Middle frontal gyrus (tissue), 1 donor: Measurements from ENCODE around the gene FOXN3.
A peak's percentile ranks its signal among the peaks of the same experiment; 100 is the strongest.
"Not testable (repeated sequence)": the region's sequence is repeated elsewhere in the genome, so short reads cannot be mapped to it uniquely, and the experiment has no call there.

Experiments
- DNase-seq: peaks from one replicate; pipeline ENCODE4 v3.0.0-alpha.2; 2015; ENCODE audit warnings: low spot score; ENCODE audit errors: extremely low spot score

The FOXN3 gene

DNA sequence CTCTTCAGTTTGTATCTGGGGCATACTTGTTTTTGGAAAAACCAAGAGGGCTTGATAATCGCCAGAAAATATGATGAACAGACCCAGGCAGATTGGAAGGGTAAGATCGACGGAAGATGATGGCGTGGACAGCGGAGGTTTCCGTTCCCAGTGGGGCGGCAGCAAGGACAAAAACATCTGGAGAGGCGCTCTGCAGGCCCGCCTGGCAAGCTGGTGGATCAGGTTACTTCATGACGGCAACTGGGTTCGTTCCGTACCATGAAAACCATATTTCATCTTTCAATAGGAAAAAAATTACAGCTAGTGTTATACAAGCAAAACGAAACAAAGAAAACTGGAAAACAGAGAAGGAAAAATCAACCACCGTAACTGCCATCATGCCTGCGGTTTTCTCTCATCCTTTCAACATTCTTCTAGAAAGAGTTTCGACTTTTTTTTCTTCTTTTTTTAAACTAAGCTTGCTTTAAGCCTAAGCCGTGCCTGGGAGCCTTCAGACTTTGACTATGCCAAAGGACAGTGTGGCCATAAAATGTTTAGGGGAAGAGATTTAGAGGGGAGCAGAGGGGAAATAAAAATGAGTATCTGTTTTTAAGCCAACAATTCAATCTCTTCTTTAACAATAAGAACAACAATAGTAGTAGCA lies 210.5 kb downstream of the FOXN3 start:
- DNase-seq, result no peak

DNA sequence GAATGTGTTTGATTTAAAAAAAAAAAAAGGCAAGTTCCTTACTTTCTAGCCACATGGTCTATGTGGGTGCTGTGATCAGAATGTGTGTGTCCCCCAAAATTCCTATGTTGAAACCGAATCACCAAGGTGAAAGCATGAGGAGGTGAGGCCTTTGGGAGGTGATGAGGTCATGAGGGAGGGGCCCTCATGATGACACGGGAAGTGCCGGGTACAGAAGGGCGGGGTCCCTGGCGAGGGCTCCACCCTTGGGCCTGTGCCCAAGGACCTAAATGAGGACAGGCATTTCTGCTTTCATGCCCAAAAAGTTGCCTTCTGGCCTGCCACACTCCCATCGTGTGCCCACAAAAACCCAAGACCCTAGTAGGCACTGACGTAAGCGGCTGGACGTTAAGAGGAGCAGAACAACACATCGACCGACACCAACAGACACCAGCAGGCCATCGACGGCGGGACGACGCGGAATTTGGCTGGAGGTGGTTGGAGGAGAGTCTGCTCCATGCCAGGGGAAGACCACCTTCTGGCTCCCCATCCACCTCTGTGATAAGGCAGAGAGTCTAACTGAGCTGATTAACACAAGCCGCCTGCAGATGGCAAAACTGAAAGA lies 211.8 kb downstream of the FOXN3 start:
- DNase-seq, result no peak

DNA sequence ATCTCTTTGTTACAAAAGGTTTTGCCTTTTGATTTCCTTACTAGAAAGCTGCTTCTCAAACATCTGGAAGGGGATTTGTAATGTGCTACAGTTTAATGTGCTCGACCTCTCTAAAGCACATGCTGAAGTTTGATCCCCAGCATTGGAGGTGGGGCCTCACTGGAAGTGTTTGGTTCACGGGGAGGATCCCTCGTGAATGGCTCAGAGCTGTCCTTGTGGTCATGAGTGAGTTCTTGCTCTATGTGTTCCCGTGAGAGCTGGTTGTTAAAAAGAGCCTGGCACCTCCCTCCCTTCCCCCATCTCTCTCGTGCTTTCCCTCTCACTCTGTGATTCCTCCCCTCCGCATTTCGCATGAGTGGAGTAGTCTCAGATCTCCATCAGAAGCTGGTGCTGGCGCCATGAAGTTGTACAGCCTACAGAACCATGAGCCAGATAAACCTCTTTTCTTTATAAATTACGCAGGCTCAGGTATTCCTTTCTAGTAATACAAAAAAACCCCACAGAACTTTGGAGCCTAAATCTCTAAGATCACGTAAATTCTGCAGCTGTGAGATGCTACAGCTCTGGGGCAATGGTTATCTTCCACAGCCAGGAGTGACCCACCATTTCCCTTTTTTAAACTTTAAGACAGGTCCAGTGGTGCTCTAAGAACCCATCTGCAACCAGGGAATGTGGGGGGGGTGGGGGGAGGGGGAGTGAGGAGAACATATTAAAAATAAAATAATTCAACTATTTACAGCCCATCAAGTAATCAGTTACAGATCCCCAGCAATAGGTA lies 214.4 kb downstream of the FOXN3 start:
- DNase-seq, result no peak

DNA sequence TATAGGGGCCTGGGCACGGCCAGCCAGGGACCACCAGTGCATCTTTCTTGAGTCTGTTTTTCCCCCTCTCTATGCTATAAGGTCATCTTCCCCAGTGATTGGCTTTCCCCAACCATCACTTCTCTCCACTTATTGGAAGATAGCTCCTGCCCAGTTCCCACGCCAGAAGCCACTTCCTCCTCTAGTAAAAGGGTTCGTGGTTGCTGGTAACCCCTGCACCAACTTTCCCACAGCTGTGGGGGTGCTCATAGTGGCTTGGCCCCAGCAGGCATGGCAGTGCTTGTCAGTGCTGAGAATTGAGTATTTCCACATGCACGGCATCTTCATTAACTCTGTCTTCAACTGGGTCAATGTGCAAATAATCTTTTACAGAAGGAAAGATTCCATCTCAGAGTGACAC lies 215.4 kb downstream of the FOXN3 start:
- DNase-seq, result no peak

DNA sequence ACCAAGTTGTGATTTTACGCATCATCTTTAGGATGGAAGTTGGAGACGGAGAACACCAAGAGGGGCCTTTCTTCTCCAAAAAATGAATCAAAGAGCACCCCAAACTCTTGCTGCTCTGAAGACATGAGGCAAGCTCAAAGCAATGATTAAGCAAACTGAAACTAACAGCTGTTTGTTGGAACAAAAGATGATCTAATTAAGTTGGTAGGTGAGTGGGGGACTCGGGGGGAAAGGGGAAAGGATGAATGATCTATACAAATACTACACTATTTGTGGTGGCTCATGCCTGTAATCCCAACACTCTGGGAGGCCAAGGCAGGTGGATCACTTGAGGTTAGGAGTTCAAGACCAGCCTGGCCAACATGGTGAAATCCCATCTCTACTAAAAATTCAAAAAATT lies 217.7 kb downstream of the FOXN3 start:
- not testable (repeated sequence) for DNase-seq

DNA sequence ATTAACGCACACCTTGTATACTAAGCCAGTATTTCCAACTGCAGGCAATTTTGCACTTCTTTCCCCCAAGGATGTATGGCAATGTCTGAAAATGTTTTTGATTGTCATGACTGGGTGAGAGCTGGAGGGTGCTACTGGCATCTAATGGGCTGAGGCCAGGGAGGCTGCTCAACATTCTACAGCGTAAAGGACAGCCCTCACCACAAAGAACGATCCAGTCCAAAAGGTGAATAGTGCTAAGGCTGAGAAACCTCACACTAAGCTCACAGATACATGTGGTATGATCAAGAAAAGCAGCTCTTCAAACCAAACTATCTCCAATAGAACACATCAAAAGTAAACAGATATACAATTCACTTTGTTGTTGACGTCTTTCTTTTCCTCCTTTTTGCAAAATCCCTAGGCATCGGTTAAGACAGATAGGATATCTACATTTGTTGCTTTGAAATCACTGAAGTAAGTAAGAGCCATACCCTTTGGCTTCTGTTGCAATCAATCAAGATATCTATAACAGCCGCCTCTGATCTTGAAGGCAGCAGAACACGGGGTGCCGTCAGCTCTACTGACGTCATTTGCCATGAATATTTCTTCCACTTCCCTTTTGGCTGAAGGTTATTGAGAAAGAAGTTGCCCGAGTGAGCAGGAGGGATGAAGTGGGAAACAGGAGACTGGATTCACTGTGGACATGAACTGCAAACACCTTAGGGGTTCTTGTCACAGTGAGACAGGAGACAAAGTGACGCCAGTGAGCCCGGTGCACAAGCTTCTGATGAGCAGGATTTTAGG lies 218.3 kb downstream of the FOXN3 start:
- DNase-seq, result no peak

DNA sequence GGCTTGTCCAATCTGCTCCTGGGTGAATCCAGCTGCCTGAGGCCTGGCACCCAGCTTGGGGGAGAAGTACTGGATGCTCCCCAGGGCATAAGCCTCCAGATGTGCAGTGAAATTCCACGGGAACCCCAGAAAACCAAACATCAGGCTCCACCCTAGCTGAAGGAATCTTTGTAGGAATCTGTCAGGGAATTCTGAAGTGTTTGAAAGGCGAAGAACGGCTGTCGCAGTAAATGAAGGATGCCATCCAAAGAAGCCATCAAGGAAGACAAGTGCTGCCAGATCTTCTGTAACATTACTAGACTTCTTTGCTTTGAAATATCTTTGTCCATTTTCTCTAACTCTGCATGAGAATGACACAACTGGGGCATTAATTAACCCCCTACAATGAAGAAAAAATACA lies 219.4 kb downstream of the FOXN3 start:
- DNase-seq, result no peak

DNA sequence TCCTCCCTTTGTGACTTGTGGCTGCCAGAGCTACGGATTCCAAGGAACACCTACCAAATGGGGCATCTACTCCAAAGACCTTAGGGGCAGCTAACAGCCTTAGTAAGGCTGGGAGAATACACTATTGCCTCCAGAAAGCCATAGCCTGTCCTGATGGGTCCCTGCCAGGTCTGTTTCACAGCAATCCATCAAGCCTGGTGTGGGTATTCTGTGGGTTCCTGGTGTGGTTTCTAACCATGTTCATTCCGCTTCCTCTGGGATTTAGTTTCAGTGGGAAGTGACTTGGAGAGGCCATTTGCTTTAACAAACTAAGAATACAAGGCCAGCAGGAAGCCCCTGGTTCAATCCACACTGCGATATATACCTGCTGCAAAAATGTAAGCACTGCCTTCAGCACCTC lies 220.5 kb downstream of the FOXN3 start:
- no peak for DNase-seq

DNA sequence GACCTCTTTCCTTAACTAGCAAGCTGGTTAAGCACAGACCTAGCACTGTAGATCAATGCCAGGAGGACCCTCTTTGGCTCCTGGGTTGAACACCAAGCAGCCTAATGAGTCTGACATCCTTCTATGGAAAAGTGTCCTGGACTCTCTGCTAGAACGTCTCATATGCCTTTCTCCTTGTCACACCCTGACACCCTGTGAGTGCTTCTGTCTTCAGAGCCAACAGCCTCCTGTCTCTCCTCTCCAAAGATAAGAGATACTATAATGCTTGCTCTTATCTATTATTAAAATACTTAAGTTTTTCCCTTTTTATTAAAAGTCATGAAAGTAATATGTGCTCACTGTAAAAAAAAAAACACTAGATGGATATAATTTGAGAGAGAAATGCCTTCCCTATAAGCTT lies 222.7 kb downstream of the FOXN3 start:
- DNase-seq, result no peak

DNA sequence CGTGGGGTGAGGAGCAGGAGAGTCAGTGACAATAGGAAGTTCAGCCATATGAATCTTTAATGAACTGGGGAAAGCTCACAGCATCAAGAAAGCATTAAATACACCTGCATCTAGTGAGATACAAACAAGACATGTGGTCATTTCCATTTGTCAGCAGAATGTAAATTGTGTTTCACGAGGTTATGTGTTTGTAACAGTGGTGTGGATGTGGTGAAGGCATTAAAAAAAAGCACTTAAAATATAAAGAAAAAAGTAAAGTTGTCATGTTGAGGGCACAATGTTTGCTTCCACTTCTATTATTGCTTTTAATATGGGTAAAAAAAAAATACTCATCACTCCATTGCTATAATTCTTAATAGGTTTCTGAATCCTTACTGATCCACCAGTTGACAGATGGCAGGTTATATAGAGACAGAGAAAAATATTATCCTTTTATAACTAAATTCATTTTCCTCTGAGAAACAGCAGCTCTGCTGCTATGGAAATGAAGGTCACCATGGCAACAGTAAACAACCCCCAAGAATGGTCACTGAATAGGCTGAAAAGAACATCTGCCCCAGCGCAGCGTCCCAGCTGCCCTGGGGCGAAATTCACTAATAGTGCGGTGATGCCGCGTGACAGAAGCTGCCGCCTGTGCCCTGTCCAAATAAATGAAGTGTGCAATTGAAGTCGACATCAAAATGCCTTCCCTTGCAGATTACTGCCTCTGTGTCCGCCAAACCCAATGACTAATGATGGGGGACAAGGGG lies 226.1 kb downstream of the FOXN3 start:
- no peak for DNase-seq

DNA sequence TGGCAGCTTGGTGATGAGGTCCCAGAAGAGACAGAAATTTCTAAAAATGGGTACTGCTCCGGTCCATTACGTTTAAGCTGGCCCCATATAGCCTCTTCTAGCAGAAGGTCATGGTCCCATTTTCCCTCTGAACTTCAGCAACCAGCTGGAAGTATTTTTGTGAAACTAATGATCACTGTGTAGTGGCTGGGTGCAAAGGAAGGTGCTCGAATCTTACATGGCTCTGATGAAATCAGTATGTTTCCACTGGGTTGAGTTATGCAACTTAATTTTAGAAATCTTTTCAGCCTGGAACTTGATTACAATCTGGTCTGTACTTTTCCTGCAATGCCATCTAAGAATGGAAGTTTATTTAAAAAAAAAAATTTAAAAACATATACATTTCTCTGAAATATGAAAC lies 228.5 kb downstream of the FOXN3 start:
- DNase-seq, result no peak

DNA sequence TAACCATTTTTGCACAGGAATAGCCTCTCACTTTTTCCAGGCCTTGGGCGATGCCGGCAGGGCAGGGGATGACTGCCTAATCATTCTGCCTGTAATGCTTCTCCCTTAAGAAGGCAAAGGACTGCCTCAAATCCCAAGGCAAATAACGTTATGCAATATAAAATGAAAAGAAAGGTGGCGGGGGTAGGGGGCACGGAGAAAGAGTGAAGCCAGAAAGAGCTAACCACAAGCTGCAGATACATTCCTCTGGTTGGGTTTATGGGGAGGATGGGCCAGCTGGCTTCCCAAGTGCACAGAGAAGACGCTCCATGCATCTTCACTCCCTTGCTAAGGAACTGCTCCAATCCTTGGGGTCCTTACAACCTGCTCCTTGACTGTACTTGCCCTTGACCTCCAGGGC lies 229.5 kb downstream of the FOXN3 start:
- DNase-seq, result no peak

DNA sequence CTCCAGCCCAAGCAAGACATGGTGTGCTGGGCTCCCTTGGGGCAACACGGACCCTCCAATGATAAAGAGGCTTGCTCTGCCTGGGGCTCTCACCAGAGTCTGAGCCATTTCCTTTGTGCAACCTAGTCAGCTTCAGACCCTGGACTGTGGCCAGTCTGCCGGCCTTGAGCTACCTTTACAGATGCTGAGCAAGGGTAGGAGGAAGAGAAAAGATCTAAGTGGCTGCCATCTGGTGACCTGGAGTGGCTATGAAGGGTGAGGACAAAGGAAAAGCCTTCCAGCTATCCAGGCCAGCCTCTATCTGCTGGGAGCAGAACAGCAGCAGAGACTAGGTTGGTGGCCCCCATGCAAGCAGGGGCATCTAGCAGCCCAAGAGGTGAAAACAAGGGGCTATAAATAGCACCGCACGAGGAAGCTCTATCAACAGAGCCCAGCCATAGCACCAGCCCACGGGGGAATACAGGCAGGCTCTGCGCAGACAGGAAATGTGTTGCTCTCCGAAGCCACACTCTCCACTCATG lies 230.1 kb downstream of the FOXN3 start:
- DNase-seq, result no peak

DNA sequence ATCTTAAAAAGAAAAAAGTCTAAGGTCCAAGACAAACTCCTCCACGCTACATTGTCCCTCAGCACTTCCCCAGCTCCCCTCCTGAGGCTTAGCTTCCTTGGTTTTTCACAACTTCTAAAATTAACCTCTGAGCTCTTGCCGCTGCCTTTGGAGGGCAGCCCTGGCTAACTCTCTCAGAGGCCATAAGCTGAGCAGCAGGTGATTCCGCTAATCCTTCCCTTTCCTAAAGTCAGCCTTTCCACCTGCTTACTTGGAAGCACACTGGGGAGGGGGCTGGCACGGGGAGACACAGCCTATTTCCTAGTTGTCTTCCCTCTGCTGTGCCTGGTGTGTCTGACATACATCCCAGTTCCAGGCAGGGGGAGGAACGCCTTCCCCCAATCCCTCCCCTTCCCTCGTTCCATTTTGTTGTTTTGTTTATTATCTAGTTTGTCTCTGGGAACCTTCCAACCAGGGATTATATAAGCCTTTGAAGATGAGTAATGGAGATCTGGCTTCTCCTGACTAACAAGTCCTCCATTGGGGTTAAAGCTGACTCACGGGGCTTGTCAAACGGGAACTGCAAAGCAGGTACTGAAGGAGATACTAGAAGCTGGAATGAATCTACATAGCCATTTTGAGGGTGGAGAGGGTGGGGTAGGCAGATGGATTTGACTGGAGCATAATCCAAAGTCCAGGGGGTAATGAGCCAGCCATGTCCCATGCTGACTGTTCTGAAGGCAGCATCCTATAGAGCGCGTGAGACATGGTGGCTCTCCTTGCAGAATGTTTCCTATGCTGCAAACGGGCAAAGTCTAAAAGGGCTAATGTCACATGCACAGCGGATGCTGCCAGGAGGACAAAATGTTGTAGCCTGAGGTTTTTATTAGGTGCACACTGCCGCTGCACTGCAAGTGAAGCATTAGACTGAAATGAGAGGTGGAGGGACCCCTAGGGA lies 230.8 kb downstream of the FOXN3 start:
- no peak for DNase-seq

DNA sequence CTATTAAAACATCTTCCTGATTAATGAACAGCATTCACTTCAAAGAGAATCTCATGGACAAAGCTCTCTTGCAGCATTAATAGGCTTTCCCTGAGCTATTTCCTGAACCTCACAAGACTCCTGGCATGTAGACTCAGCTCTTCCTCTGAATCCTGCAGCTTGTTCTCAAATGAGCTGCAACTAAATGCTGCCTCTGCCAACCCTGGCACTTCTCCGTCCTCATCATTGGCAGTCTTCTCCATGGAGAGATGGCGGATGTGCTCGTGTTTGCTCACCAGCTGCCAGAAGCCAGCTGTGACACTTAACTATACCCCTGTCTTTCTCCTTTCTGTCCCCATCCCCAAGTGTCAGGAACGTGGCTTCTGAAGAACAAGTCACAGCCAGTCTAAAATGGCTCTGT lies 232.1 kb downstream of the FOXN3 start:
- peak; percentile 34 for DNase-seq

DNA sequence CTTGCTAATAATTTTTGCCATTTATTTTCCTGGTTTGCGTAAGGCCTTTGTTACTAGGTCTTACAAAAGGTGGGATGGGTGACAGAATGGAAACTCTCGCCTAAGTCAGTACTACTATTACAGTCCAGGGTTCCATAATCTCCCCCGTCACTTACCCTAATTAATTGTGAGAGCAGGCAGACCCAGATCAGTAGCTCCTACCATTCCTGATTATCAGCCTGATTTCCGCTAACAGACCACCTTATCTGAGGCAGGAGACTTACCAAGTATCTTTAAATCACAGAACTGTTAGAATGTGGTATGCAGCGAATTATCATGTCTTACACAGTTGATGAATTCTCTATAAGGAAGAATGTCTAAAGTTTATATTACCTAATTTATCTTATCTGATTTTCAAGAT lies 234.7 kb downstream of the FOXN3 start:
- no peak for DNase-seq

DNA sequence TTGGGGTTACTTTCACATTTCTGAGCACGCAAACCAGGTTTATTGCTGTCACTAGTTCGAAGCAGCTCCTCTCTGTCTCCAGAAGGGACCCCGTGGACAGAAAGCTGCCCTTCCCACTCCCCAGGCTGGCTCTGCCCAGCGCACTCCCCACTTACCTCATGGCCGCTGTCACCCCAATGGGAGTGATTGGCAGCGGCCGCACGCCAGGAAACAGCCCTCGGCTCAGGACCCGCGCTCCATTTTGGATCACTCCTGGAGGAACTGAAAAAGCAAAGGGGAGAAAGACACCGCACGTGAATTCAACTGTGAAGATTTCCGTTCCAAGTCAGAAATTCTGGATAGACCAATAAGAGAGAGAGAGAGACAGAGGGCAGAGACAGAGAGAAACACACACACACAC lies 236.5 kb downstream of the FOXN3 start:
- no peak for DNase-seq

DNA sequence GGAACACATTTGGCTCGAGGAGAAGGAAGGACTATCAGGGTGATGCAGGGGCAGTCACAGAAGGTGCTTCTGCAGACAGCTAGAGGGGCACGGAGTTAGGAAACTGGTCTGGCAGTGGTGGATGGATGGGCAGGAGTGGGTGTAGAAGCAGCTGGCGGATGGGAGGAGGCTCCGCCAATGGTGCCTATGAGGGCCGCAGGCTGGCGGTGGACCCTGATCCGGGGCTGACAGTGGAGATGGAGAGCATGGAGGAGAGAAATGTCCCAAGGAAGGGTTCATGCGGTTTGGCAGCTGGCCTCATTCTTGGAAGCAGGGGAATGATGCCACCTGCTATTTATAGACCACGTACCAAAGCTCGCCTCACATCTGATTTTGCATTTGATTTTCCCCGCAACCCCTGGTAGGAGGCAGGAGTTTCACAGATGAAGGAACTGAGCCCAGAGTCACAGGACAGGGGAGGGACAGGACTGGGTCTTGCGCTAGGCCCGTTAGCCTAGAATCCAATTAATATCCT lies 237.1 kb downstream of the FOXN3 start:
- no peak for DNase-seq

DNA sequence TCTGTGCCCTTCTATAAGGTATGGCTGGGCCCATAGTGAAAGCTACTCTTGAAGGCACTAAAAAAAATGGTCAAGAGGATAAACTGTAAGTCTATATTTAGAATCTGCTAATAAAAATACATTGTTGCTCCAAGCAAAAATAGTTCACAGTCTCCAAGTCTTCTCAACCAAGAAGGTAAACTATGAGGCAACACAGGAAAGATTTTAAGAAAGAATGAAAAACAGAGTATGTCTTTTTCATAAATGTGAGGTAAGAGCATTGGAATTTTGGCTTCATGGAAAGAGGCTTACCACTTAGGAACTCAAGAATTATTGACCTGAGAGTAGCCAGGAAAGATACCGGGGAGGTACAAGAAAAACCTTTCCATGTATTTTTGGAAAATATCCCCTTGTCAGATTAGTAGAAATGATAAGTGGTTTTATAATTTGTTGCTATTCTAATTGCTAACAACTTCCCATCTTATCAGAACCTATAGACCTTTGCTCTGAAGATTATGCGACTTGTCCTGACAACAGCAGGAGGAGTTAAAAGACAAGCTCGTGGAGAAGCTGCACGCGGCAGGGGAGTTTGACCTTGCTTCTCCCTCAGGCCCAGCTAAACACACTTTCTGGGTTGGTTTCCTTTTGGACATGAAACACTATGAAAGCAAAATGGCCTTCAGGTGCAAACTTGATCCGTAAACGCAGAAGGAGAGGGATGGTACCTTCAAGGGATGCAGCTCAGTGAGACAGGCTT lies 238.1 kb downstream of the FOXN3 start:
- DNase-seq, result no peak
